C4-2B (cell line): ENCODE results near the gene PCP4.

Source experiments
- ZFX ChIP-seq: fragments of 450-650 bp; IDR thresholded peaks from 2 replicates; pipeline ENCODE4 v1.6.1; 2017
- TF ChIP-seq, protein P1 (sequence below): fragments of 450-650 bp; conservative IDR thresholded peaks from 2 replicates; pipeline ENCODE4 v1.5.1; 2017; ENCODE audit warnings: mild to moderate bottlenecking

DNA sequence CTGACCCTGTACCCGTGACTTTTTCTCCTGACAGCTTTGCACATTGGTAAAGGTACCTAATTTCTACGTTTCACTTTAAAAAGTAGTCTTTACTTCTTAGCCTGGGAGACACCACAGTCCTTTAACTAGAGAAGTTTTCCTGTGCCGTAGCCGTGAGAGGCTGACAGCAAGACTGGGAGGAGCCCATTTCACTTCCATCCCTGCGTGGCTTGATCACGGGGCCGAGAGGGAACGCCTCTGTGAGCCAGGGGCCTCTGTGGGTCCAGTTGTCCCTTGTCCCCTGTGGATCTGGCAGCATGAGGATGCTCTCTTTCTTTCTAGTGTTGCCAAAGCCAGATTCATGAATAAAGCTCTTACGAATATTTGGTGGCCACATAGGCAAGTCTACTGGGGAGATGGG lies 21.6 kb downstream of the PCP4 start:
- TF ChIP-seq, protein P1, sequence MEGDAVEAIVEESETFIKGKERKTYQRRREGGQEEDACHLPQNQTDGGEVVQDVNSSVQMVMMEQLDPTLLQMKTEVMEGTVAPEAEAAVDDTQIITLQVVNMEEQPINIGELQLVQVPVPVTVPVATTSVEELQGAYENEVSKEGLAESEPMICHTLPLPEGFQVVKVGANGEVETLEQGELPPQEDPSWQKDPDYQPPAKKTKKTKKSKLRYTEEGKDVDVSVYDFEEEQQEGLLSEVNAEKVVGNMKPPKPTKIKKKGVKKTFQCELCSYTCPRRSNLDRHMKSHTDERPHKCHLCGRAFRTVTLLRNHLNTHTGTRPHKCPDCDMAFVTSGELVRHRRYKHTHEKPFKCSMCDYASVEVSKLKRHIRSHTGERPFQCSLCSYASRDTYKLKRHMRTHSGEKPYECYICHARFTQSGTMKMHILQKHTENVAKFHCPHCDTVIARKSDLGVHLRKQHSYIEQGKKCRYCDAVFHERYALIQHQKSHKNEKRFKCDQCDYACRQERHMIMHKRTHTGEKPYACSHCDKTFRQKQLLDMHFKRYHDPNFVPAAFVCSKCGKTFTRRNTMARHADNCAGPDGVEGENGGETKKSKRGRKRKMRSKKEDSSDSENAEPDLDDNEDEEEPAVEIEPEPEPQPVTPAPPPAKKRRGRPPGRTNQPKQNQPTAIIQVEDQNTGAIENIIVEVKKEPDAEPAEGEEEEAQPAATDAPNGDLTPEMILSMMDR: no peak
- TF ChIP-seq ZFX: no peak
